HEK293T (cell line): Measurements from ENCODE around the gene BNIP5.

Source experiments
- CTCF ChIA-PET: fragments of 350-600 bp; formaldehyde crosslinking; extraction: SDS; loops from one replicate; lab custom pipeline; 2021; ENCODE audit warnings: antibody characterized with exemption, inconsistent platforms; lab: Yijun Ruan, JAX
- POLR2A ChIA-PET: fragments of 350-600 bp; formaldehyde crosslinking; extraction: SDS; loops from one replicate; lab custom pipeline; 2020; ENCODE audit warnings: antibody characterized with exemption, inconsistent platforms; lab: Yijun Ruan, JAX
- DNase-seq: peaks from one replicate; pipeline ENCODE4 v3.0.0; 2012; ENCODE audit warnings: mixed read lengths; ENCODE audit errors: extremely low spot score
- ARNT ChIP-seq: fragments of 450-650 bp; IDR thresholded peaks from 2 replicates; pipeline ENCODE4 v1.6.1; 2017; ENCODE audit warnings: mild to moderate bottlenecking
- BHLHE40 ChIP-seq: fragments of 450-650 bp; IDR thresholded peaks from 2 replicates; pipeline ENCODE4 v1.6.1; 2016; ENCODE audit warnings: mild to moderate bottlenecking, moderate library complexity, borderline replicate concordance
- CTBP1 ChIP-seq: fragments of 450-650 bp; IDR thresholded peaks from 2 replicates; pipeline ENCODE4 v1.6.1; 2016; ENCODE audit warnings: borderline replicate concordance
- ELF4 ChIP-seq: fragments of 450-650 bp; IDR thresholded peaks from 2 replicates; pipeline ENCODE4 v1.6.1; 2017; ENCODE audit warnings: antibody characterized with exemption
- FOXA1 ChIP-seq: fragments of 450-650 bp; IDR thresholded peaks from 2 replicates; pipeline ENCODE4 v1.6.1; 2016; ENCODE audit warnings: mild to moderate bottlenecking
- FOXK2 ChIP-seq: fragments of 450-650 bp; IDR thresholded peaks from 2 replicates; pipeline ENCODE4 v1.6.1; 2016; ENCODE audit warnings: mild to moderate bottlenecking
- FOXM1 ChIP-seq: fragments of 450-650 bp; IDR thresholded peaks from 2 replicates; pipeline ENCODE4 v1.6.1; 2017; ENCODE audit warnings: mild to moderate bottlenecking, borderline replicate concordance
- HDGF ChIP-seq: fragments of 450-650 bp; IDR thresholded peaks from 2 replicates; pipeline ENCODE4 v1.6.1; 2017; ENCODE audit warnings: antibody characterized with exemption, borderline replicate concordance
- L3MBTL2 ChIP-seq: fragments of 450-650 bp; conservative IDR thresholded peaks from 2 replicates; pipeline ENCODE4 v1.6.1; 2016; ENCODE audit warnings: mild to moderate bottlenecking
- LEF1 ChIP-seq: fragments of 450-650 bp; IDR thresholded peaks from 2 replicates; pipeline ENCODE4 v1.6.1; 2017; ENCODE audit warnings: mild to moderate bottlenecking, borderline replicate concordance
- NFRKB ChIP-seq: fragments of 450-650 bp; IDR thresholded peaks from 2 replicates; pipeline ENCODE4 v1.6.1; 2016; ENCODE audit warnings: mild to moderate bottlenecking, moderate library complexity
- SP1 ChIP-seq: fragments of 450-650 bp; IDR thresholded peaks from 2 replicates; pipeline ENCODE4 v1.6.1; 2017
- SUZ12 ChIP-seq: fragments of 450-650 bp; IDR thresholded peaks from 2 replicates; pipeline ENCODE4 v1.6.1; 2016; ENCODE audit warnings: mild to moderate bottlenecking
- TARDBP ChIP-seq: fragments of 450-650 bp; IDR thresholded peaks from 2 replicates; pipeline ENCODE4 v1.6.1; 2016
- ZNF384 ChIP-seq: fragments of 450-650 bp; IDR thresholded peaks from 2 replicates; pipeline ENCODE4 v1.6.1; 2016
- TF ChIP-seq, protein P1 (sequence below): fragments of 450-650 bp; IDR thresholded peaks from 2 replicates; pipeline ENCODE4 v1.6.1; 2016

Gene BNIP5

DNA sequence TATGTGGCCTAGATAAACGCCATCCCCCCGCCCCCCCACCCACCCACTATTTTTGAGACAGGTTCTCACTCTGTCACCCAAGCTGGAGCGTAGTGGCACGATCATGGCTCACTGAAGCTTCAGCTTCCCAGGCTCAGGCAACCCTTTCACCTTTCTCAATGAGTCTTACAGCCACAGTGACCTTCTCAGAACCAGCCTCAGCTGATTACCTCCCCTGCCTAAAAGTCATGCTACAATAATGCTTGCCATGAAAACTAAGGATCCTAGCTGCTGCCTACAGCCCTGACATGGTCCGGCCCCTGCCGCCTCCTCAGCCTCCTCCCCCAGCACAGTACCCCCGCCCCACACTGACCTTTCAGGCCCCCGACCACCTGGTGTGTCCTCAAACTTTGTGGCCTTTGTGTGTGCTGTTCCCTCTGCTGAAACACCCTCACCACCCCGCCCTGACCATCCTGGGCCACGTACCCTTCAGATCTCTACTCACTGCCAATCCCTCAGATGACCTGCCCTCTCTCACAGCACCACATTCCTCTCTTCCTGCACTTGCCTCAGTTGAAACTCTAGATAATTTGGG is 35.5 kb downstream of the BNIP5 start:
- DNase-seq, result no peak
- no peak for TF ChIP-seq ARNT
- TF ChIP-seq LEF1, result no peak
- no peak for TF ChIP-seq FOXM1
- TF ChIP-seq NFRKB, result no peak
- TF ChIP-seq SP1, result no peak
- TF ChIP-seq BHLHE40, result no peak
- no peak for TF ChIP-seq TARDBP
- no peak for TF ChIP-seq ELF4
- TF ChIP-seq L3MBTL2, result no peak
- TF ChIP-seq SUZ12, result no peak
- TF ChIP-seq FOXK2, result no peak
- no peak for TF ChIP-seq ZNF384
- TF ChIP-seq CTBP1, result no peak
- TF ChIP-seq, protein P1, sequence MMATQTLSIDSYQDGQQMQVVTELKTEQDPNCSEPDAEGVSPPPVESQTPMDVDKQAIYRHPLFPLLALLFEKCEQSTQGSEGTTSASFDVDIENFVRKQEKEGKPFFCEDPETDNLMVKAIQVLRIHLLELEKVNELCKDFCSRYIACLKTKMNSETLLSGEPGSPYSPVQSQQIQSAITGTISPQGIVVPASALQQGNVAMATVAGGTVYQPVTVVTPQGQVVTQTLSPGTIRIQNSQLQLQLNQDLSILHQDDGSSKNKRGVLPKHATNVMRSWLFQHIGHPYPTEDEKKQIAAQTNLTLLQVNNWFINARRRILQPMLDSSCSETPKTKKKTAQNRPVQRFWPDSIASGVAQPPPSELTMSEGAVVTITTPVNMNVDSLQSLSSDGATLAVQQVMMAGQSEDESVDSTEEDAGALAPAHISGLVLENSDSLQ, result no peak
- TF ChIP-seq FOXA1, result no peak
- TF ChIP-seq HDGF, result no peak
- CTCF ChIA-PET, result interaction anchor here (1.8 to 3.0 kb wide), 2 partner anchors 12 to 60 kb away, joined by 6 to 12 read pairs; no protein-coding TSS in a partner anchor
- POLR2A ChIA-PET, result no interaction called here

- no peak for DNase-seq
- TF ChIP-seq TARDBP, result no peak
- TF ChIP-seq, protein P1, result no peak
- no peak for TF ChIP-seq ARNT
- TF ChIP-seq ZNF384, result no peak
- no peak for TF ChIP-seq FOXK2
- no peak for TF ChIP-seq NFRKB
- TF ChIP-seq FOXA1, result no peak
- TF ChIP-seq ELF4, result no peak
- no peak for TF ChIP-seq HDGF
- TF ChIP-seq LEF1, result no peak
- TF ChIP-seq SP1, result no peak
- TF ChIP-seq BHLHE40, result no peak
- TF ChIP-seq FOXM1, result no peak
- POLR2A ChIA-PET, result no interaction called here
- CTCF ChIA-PET, result no interaction called here
Observed at GRCh38 chr6:36298027-36298426, 38.7 kb downstream of the BNIP5 start.

DNA sequence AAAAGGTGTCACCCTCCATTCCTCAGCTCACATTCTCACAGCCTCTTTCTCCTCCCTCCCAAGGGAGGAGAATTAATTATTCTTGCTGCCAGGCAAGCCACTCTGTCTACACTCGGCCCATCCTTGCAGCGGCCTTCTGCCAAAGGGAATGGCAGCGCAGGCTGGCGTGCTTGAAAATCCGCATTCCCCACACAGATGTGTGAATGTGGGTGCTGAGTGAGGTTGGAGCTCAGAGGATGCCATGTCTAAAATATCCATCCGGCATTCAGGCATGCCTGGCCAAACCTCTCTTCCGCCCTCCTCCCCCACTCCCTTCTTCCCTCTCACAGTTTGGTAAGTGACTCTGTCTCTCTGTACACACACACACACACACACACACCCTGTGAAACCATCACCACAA is 39.2 kb downstream of the BNIP5 start:
- ChIA-PET CTCF (no interaction called here), POLR2A (no interaction called here)
- TF ChIP-seq SP1 (no peak), SUZ12 (no peak), FOXK2 (no peak), CTBP1 (no peak), NFRKB (no peak), HDGF (no peak), ELF4 (no peak), FOXM1 (no peak), BHLHE40 (no peak), FOXA1 (no peak), ZNF384 (no peak)
- TF ChIP-seq, protein P1, result no peak
- DNase-seq, result no peak

- TF ChIP-seq LEF1, result no peak
- TF ChIP-seq SP1, result no peak
- TF ChIP-seq BHLHE40, result no peak
- no peak for TF ChIP-seq ARNT
- TF ChIP-seq NFRKB, result no peak
- TF ChIP-seq CTBP1, result no peak
- TF ChIP-seq HDGF, result no peak
- TF ChIP-seq, protein P1, result no peak
- no peak for TF ChIP-seq L3MBTL2
- ChIA-PET POLR2A (no interaction called here), CTCF (no interaction called here)
- DNase-seq, result no peak
Observed at GRCh38 chr6:36297051-36297450, 39.6 kb downstream of the BNIP5 start.

GRCh38 chr6:36296240-36296639 is 40.4 kb downstream of the BNIP5 start:
- POLR2A ChIA-PET, result no interaction called here
- CTCF ChIA-PET, result interaction anchor here (0.7 kb wide), 1 partner anchor 26 kb away, joined by 3 read pairs; no protein-coding TSS in a partner anchor
- TF ChIP-seq TARDBP (no peak), LEF1 (no peak), L3MBTL2 (no peak), SUZ12 (no peak)
- no peak for DNase-seq

- ChIA-PET CTCF (interaction anchor here (1.3 kb wide), 1 partner anchor 10 kb away, joined by 3 read pairs; no protein-coding TSS in a partner anchor), POLR2A (no interaction called here)
- DNase-seq, result no peak
- TF ChIP-seq HDGF (no peak), NFRKB (no peak), SUZ12 (no peak), FOXM1 (no peak), FOXK2 (no peak), ELF4 (no peak)
- TF ChIP-seq, protein P1, result no peak
Observed at GRCh38 chr6:36292170-36292569, 44.5 kb downstream of the BNIP5 start.
